Chondrocyte (in vitro differentiated cells): ENCODE data around the gene VANGL2. TPM values are rescaled to one million over a fixed set of nuclear protein-coding genes. Genes with fewer than 3 reads are reported as not detected.

ENCODE experiments used
- DNase-seq: peaks from one replicate; pipeline ENCODE4 v3.0.0; 2021; ENCODE audit warnings: mixed read lengths, low spot score
- H3K27ac Mint-ChIP-seq: one replicate; pipeline ENCODE4 v1.8.0; 2021; ENCODE audit warnings: mild to moderate bottlenecking, moderate library complexity, mixed read lengths; ENCODE audit not compliant: unreplicated experiment
- H3K27me3 Mint-ChIP-seq: 2 replicates; pipeline ENCODE4 v1.8.0; 2021; ENCODE audit warnings: low read depth, mixed read lengths
- H3K36me3 Mint-ChIP-seq: 2 replicates; pipeline ENCODE4 v1.8.0; 2021; ENCODE audit warnings: low read depth, mixed read lengths
- H3K4me1 Mint-ChIP-seq: 2 replicates; pipeline ENCODE4 v1.8.0; 2021; ENCODE audit warnings: low read depth, mild to moderate bottlenecking, mixed read lengths
- H3K4me3 Mint-ChIP-seq: one replicate; pipeline ENCODE4 v1.8.0; 2021; ENCODE audit warnings: mild to moderate bottlenecking, moderate library complexity, mixed read lengths; ENCODE audit not compliant: unreplicated experiment
- H3K9me3 Mint-ChIP-seq: 2 replicates; pipeline ENCODE4 v1.8.0; 2021; ENCODE audit warnings: low read depth, mixed read lengths
- total RNA-seq: library from RNA; stranded (reverse); gene quantifications from 3 replicates; pipeline ENCODE4 v1.2.1, GENCODE V29; 2021
- TF ChIP-seq, protein P1 (sequence below): fragments of 200-600 bp; sonication (generic); IDR thresholded peaks from 2 replicates; pipeline ENCODE4 v1.5.0; 2021; ENCODE audit warnings: antibody characterized with exemption, mild to moderate bottlenecking, moderate library complexity

VANGL2 gene
- total RNA-seq, 1 donor from 2014 or later = 11.3 TPM

DNA sequence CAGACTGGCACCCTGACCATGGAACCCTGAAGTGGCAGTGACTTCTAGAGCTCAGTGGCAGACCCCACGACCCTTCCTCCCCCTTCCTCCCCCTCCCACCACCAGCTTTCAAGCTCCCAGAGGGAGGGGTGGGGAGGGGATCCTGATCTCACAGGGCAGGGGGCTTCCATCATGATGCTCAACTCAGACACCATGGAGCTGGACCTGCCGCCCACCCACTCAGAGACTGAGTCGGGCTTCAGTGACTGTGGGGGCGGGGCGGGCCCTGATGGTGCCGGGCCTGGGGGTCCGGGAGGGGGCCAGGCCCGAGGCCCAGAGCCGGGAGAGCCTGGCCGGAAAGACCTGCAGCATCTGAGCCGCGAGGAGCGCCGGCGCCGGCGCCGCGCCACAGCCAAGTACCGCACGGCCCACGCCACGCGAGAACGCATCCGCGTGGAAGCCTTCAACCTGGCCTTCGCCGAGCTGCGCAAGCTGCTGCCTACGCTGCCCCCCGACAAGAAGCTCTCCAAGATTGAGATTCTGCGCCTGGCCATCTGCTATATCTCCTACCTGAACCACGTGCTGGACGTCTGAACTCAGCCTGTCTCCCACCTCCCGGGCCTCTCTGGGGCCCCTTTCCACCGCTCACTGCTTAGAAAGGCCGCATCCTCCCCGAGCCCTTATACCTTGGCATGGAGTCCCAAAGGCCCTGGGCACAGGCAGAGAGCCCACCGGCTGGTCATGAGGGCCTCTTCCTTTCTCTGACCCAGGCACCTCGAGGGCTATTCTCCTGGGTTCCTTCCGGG, 29.6 kb upstream of the VANGL2 start:
- peaks cover 3% of the 10 kb centered on the region for H3K4me1 Mint-ChIP-seq
- no peaks in the 10 kb centered on the region for H3K9me3 Mint-ChIP-seq
- H3K27ac Mint-ChIP-seq = no peak overlapping the region
- no peaks in the 10 kb centered on the region for H3K36me3 Mint-ChIP-seq
- TF ChIP-seq, protein P1, sequence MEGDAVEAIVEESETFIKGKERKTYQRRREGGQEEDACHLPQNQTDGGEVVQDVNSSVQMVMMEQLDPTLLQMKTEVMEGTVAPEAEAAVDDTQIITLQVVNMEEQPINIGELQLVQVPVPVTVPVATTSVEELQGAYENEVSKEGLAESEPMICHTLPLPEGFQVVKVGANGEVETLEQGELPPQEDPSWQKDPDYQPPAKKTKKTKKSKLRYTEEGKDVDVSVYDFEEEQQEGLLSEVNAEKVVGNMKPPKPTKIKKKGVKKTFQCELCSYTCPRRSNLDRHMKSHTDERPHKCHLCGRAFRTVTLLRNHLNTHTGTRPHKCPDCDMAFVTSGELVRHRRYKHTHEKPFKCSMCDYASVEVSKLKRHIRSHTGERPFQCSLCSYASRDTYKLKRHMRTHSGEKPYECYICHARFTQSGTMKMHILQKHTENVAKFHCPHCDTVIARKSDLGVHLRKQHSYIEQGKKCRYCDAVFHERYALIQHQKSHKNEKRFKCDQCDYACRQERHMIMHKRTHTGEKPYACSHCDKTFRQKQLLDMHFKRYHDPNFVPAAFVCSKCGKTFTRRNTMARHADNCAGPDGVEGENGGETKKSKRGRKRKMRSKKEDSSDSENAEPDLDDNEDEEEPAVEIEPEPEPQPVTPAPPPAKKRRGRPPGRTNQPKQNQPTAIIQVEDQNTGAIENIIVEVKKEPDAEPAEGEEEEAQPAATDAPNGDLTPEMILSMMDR = no peak
- no peak overlapping the region for H3K4me3 Mint-ChIP-seq
- peaks cover 8% of the 10 kb centered on the region for H3K27me3 Mint-ChIP-seq
- DNase-seq = no peak

DNA sequence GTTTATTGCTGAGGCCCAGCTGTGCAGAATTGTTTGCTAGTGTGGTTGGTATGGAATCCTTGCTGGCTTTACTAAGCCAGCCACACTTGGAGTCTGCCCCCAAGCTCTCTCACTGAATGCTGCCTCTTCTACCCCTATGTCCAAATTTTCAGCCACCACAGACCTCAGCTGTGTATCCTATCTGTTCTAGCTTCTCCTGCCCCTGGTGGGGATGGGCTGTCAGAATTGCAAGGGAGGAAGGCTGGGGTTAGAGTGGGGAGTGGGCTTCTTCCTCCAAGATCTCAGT, 29.1 kb upstream of the VANGL2 start:
- no peak overlapping the region for H3K4me3 Mint-ChIP-seq
- no peak overlapping the region for H3K27ac Mint-ChIP-seq
- H3K4me1 Mint-ChIP-seq = peaks cover 8% of the 10 kb centered on the region
- no peak for DNase-seq
- TF ChIP-seq, protein P1 = no peak
- no peaks in the 10 kb centered on the region for H3K36me3 Mint-ChIP-seq
- H3K9me3 Mint-ChIP-seq = no peaks in the 10 kb centered on the region
- peaks cover 8% of the 10 kb centered on the region for H3K27me3 Mint-ChIP-seq

DNA sequence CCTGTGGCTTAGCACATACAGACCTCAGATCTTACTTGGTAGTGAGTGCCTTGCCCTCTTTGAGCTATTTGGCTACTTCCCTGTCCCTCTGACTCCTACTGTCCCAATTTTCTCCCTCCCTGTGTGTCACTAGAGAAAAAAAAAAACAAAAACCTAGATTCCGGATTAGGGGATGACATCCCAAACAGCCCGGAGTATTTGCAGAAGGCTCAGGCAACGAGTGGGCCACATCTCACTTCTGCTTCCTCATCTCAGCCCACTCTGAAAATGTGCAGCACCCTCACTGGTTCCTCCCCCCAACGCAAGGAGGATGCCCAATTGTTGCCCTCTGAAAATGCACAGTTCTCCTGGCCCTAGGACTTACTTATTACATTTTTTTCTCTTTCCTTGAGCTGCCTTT, 28.6 kb upstream of the VANGL2 start:
- no peak overlapping the region for H3K4me3 Mint-ChIP-seq
- TF ChIP-seq, protein P1 = no peak
- H3K4me1 Mint-ChIP-seq = peaks cover 10% of the 10 kb centered on the region
- no peak for DNase-seq
- H3K27ac Mint-ChIP-seq = no peak overlapping the region
- no peaks in the 10 kb centered on the region for H3K36me3 Mint-ChIP-seq
- peaks cover 8% of the 10 kb centered on the region for H3K27me3 Mint-ChIP-seq
- no peaks in the 10 kb centered on the region for H3K9me3 Mint-ChIP-seq

DNA sequence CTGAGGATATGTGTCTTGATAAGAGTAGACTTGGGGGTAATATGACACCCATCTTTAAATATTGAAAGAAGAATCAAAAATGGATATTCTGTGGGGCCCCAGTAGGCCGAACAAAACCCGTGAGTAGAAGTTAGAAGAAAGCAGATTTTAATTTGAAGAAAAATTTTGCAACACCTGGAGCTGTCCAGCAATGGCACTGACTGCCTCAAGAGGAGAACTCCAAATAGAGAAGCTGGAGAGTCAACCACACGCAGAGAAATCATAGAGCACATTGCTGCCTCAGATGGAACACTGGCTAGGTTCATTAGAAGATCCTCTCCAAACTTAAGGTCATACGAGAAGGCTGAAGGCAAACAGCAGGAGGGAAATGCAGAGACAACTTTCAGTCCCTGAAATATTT, 26.7 kb upstream of the VANGL2 start:
- peaks cover 10% of the 10 kb centered on the region for H3K4me1 Mint-ChIP-seq
- H3K4me3 Mint-ChIP-seq = no peak overlapping the region
- no peak for DNase-seq
- no peak overlapping the region for H3K27ac Mint-ChIP-seq
- peaks cover 5% of the 10 kb centered on the region for H3K27me3 Mint-ChIP-seq
- H3K36me3 Mint-ChIP-seq = no peaks in the 10 kb centered on the region
- TF ChIP-seq, protein P1 = no peak
- H3K9me3 Mint-ChIP-seq = no peaks in the 10 kb centered on the region

DNA sequence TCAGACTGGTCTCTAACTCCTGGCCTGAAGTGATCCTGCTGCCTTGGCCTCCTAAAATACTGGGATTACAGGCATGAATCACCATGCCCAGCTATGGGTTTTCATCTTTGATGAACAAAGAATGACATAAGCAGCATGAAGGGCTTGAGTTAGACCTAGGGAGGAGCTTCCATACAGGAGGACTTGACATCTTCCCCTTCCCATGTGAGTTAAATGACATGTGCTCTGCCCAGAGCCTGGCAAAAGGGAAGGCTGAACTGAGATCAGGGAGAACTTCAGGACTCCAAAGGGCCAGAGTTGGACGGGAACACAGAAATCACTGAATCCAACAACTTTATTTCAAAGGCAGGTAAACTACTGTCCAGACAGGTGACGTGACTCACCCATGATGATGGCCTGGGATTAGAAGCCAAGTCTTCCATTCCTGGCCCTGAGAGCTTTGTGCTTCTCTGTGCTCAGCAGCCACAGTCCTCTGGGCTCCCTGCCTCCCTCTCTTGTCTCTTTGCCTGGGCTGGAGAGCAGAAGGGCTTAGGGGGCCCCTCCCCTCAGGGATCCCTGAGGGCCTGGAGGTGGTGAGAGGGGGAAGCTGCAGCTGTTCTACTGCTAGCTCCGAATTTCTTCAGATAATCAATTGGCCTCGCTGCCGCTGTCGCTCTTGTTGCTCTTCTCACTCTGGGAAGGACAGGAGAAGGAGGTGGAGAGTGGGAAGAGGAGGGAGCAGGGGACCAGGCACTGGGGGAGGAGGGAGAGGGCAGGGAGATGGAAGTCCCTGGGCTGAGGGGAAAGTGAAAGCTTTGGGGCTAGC, 25.9 kb upstream of the VANGL2 start:
- Mint-ChIP-seq H3K4me1 (peaks cover 10% of the 10 kb centered on the region), H3K36me3 (no peaks in the 10 kb centered on the region), H3K4me3 (no peak overlapping the region), H3K27me3 (peaks cover 12% of the 10 kb centered on the region), H3K9me3 (no peaks in the 10 kb centered on the region), H3K27ac (no peak overlapping the region)
- DNase-seq = no peak
- TF ChIP-seq, protein P1 = no peak
